Measurements from ENCODE around the gene TMEM250. TPM values are rescaled to one million over a fixed set of nuclear protein-coding genes. Genes with fewer than 3 reads are reported as not detected.
A peak's percentile ranks its signal among the peaks of the same experiment; 100 is the strongest.

Gene TMEM250
- total and polyA plus RNA-seq, 7 experiments from 2014 or later, result 16.4 to 61.8 (median 42.2) TPM

DNA sequence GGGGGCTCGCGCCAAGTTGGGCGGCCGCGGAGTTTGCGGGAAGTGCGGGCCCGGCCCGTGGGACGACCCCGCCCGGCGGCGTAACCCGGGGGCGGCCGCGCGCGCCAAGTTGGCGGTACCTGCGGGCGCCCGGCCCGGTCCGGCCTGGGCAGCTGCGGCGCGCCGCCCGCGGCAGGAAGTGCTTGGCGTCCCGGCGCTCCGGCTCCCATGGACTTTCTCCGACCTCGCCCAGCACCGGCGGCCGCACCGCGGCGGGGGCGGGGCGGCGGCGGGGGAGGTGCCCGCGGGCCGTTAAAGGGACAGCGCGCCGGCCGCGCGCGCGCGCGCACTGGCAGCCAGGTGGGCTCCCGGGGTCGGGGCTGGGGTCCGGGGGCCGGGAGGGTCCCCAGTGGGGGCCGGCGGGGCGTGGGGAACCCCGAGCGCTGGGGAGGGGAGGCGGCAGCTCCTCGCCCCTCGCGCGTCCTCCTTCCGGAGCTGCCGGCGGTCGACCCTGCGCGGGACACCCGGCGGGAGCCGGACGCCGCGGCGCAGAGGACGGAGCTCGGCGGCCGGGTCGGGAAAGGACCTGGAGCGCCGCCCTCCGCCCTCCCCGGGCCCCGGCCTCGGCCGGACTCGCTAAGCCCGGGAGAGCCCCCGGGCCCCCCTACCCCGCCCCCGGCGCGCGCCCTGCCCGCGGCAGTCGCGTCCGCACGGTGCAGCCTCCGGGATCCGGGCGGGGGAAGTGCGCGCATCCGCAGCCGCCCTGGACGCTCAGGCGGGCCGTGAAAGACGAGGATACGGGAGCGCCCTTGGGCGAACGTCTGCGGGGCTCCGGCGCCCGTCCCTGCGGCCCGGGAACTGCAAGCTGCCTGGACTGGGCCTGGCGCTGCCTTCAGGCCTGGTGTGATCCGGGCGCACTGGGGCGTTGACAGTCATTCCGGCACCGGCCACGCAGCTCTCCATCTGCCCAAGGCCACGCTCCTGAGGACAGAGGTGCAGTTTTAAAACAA, 23.3 kb downstream of the TMEM250 start, which contains the start of gene NACC2:
Gene NACC2 (minus strand): TSS at position 220 of the 989 bp plus-strand sequence. CDS start 44,768 bp downstream, outside the sequence.
- peak within 1 kb of the TSS; percentile 64 for H3K27ac ChIP-seq (ENCODE audit: low read depth, low read length)
- intact Hi-C loops (cut with micrococcal nuclease), result loop anchor here (1.0 to 2.0 kb wide), 2 partner anchors 14 to 23 kb away; partner anchors contain the start of gene TMEM250 (in 1 of the 2)
- peak within 1 kb of the TSS; percentile 37 for H3K4me3 ChIP-seq (ENCODE audit: low read length)
- Mint-ChIP-seq H3K9me3 (no peaks in the 10 kb centered on the region), H3K4me3 (peak within 1 kb of the TSS; percentile 47 to 86 (median 76)), H3K36me3 (no peaks in the 10 kb centered on the region), H3K27me3 (peaks cover 0 to 32% (median 0%) of the 10 kb centered on the region in 5 donors), H3K27ac (peak within 1 kb of the TSS in 4 of 9 donors; percentile 17 to 73 (median 64)), H3K4me1 (peaks cover 5 to 37% (median 19%) of the 10 kb centered on the region in 7 donors)
- peak; percentile 50 for ATAC-seq
- ChIA-PET POLR2A (interaction anchor here (1.0 to 5.5 kb wide), 6 partner anchors 11 to 233 kb away, joined by 3 to 38 read pairs (median 11); partner anchors contain the start of gene UBAC1), CTCF (interaction anchor here (0.6 to 1.1 kb wide), 3 partner anchors 9 to 26 kb away, joined by 3 to 4 read pairs (median 3); no protein-coding TSS in a partner anchor)
- DNase-seq, result peak in 2 of 9 donors; percentile 26 to 49
- H3K27me3 ChIP-seq (ENCODE audit: control insufficient read depth in 2 of 2, insufficient read depth in 2 of 2, low read length in 2 of 2), result no peaks in the 10 kb centered on the region
- no peaks in the 10 kb centered on the region for H3K36me3 ChIP-seq (ENCODE audit: control insufficient read depth in 2 of 3, insufficient read depth in 3 of 3, low read length in 3 of 3)
- peaks cover 11 to 17% of the 10 kb centered on the region in 2 donors for H3K4me1 ChIP-seq (ENCODE audit: control insufficient read depth in 2 of 2, insufficient read depth in 2 of 2, low read length in 2 of 2)
- H3K9me3 ChIP-seq (ENCODE audit: control insufficient read depth in 2 of 3, low read length in 3 of 3), result no peaks in the 10 kb centered on the region

DNA sequence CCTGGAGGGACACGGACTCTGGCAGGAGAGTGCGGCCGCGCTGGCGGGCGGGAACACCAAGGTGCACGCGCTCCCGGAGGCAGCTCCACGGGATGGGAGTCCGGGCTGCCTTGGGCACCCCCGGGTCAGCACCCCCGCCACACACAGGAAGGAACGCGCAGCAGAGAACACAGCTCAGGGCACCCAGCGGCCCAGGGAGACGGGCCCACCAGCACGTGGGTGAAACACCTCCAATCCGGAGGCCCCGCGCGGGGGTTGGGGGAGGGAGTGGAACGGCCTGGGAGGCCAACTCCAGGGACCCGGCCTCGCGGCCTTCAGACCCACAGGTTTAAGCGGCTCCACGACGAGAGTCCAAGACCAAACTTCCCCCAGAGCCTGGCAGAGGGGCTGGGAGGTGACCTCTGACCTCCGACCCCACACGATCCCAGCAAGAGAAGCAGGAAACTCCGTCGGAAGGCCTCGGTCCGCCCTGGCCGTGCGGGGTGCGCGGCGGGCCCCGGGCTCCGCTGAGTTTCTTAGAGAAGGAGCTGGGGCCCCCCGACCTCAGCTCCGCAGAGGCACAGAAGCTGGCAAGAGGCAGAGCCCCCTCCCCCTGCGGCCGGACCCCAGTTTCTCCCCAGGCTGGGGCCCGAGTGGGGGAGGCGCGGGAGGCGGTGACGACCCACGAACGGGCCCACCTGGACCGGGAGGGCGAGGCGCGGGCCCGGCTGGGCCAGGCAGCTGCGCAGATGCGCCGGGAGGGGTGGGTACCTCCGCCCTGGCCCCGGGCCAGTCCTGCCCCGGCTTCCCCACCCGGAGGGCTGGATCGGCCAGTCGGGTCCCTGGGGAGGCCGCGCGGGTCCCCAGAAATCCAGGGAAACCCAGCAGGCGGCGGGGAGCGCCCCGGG, 24.4 kb downstream of the TMEM250 start:
- H3K9me3 ChIP-seq (ENCODE audit: control insufficient read depth in 2 of 3, low read length in 3 of 3), result no peaks in the 10 kb centered on the region
- peaks cover 13 to 21% of the 10 kb centered on the region in 2 donors for H3K4me1 ChIP-seq (ENCODE audit: control insufficient read depth in 2 of 2, insufficient read depth in 2 of 2, low read length in 2 of 2)
- peak overlapping the region; percentile 29 for H3K4me3 ChIP-seq (ENCODE audit: low read length)
- H3K36me3 ChIP-seq (ENCODE audit: control insufficient read depth in 2 of 3, insufficient read depth in 3 of 3, low read length in 3 of 3), result no peaks in the 10 kb centered on the region
- Mint-ChIP-seq H3K27me3 (peaks cover 0 to 33% (median 0%) of the 10 kb centered on the region in 5 donors), H3K4me3 (peak overlapping the region; percentile 47 to 85 (median 70)), H3K9me3 (no peaks in the 10 kb centered on the region), H3K4me1 (peaks cover 11 to 41% (median 26%) of the 10 kb centered on the region in 7 donors), H3K36me3 (no peaks in the 10 kb centered on the region), H3K27ac (peak overlapping the region in 7 of 9 donors; percentile 17 to 73 (median 34))
- ATAC-seq, result peak; percentile 80
- intact Hi-C loops (cut with micrococcal nuclease), result loop anchor here (1.0 to 2.0 kb wide), 2 partner anchors 24 to 25 kb away; partner anchors contain the start of gene TMEM250 (in 2 of the 2)
- CTCF ChIA-PET, result interaction anchor here (0.6 to 1.3 kb wide), 6 partner anchors 13 to 127 kb away, joined by 3 to 12 read pairs (median 3); no protein-coding TSS in a partner anchor
- H3K27me3 ChIP-seq (ENCODE audit: control insufficient read depth in 2 of 2, insufficient read depth in 2 of 2, low read length in 2 of 2), result no peaks in the 10 kb centered on the region
- H3K27ac ChIP-seq (ENCODE audit: low read depth, low read length), result peak overlapping the region; percentile 64
- POLR2A ChIA-PET, result interaction anchor here (0.6 to 5.5 kb wide), 7 partner anchors 12 to 173 kb away, joined by 3 to 38 read pairs (median 5); no protein-coding TSS in a partner anchor
- peak in 8 of 9 donors; percentile 43 to 59 (median 48) for DNase-seq

DNA sequence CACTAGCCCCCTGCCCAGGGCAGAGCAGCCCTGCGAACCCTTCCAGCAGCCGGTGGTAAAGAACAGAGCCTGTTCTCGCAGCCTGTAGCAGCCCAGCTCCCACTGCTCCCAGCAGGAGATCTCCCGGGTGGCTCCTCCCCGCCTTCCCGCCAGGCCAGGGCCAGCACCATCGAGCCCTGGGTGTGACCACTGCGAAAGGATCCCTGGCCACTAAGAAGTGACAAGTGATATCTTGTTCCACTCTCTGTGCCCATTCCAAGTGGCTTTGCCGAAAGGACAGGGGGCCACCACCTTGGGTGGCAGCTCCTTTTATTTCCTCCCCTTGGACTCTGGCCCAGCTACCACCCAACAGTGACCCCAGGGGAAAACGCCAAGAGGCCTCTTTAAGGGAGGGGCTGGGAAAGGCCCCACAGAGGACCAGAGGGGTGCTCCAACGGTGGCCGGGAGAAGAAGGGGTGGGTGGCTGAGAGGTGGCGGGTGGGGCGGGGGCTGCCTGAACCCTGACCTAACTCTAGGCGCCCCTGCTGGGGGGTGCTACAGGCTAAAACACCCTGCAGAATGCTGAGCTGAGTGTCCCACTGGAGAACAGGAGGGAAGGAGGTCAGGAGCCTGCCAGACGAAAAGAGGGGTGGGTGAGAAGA, 25.2 kb downstream of the TMEM250 start:
- intact Hi-C loops (cut with micrococcal nuclease), result no loop called here
- H3K4me3 ChIP-seq (ENCODE audit: low read length), result peak overlapping the region; percentile 29
- peaks cover 13 to 21% of the 10 kb centered on the region in 2 donors for H3K4me1 ChIP-seq (ENCODE audit: control insufficient read depth in 2 of 2, insufficient read depth in 2 of 2, low read length in 2 of 2)
- Mint-ChIP-seq H3K27me3 (peaks cover 0 to 27% (median 0%) of the 10 kb centered on the region in 5 donors), H3K9me3 (no peaks in the 10 kb centered on the region), H3K27ac (peak overlapping the region in 5 of 9 donors; percentile 34 to 73 (median 67)), H3K36me3 (no peaks in the 10 kb centered on the region), H3K4me3 (peak overlapping the region; percentile 47 to 85 (median 70)), H3K4me1 (peaks cover 6 to 33% (median 19%) of the 10 kb centered on the region in 7 donors)
- H3K36me3 ChIP-seq (ENCODE audit: control insufficient read depth in 2 of 3, insufficient read depth in 3 of 3, low read length in 3 of 3), result no peaks in the 10 kb centered on the region
- peak overlapping the region; percentile 64 for H3K27ac ChIP-seq (ENCODE audit: low read depth, low read length)
- DNase-seq (no peak), ATAC-seq (no peak)
- ChIA-PET CTCF (interaction anchor here (0.6 to 1.3 kb wide), 6 partner anchors 14 to 126 kb away, joined by 3 to 12 read pairs (median 3); no protein-coding TSS in a partner anchor), POLR2A (interaction anchor here (0.6 to 5.5 kb wide), 6 partner anchors 13 to 174 kb away, joined by 4 to 38 read pairs (median 12); no protein-coding TSS in a partner anchor)
- H3K27me3 ChIP-seq (ENCODE audit: control insufficient read depth in 2 of 2, insufficient read depth in 2 of 2, low read length in 2 of 2), result no peaks in the 10 kb centered on the region
- H3K9me3 ChIP-seq (ENCODE audit: control insufficient read depth in 2 of 3, low read length in 3 of 3), result no peaks in the 10 kb centered on the region

DNA sequence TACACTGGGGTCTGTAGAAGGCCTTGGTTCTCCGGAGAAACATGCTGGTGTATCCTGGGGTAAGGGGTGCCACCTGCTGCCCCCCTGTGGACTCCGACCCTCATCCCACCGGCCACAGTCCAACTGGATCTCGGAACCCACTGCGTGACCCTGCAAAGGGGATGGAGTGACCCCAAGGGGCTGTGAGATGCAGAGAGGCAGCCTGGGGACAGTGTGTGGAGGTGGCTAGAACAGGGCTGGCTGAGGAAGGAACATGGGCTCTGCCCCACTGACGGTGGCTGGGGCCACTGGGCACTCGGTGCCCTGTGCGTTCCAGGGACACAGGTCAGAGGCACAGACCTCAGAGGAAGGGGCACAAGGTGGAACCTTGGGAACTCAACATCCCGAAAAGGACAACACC, 25.9 kb downstream of the TMEM250 start:
- ChIA-PET POLR2A (no interaction called here), CTCF (interaction anchor here (3.6 kb wide), 1 partner anchor 29 kb away, joined by 22 read pairs; no protein-coding TSS in a partner anchor)
- DNase-seq (no peak), ATAC-seq (no peak)
- H3K36me3 Mint-ChIP-seq, result no peaks in the 10 kb centered on the region
- peaks cover 14 to 21% of the 10 kb centered on the region in 2 donors for H3K4me1 ChIP-seq (ENCODE audit: control insufficient read depth in 2 of 2, insufficient read depth in 2 of 2, low read length in 2 of 2)
- H3K4me3 ChIP-seq (ENCODE audit: low read length), result no peak overlapping the region
- intact Hi-C loops (cut with micrococcal nuclease), result no loop called here
- peak overlapping the region in 4 of 9 donors; percentile 34 to 73 (median 59) for H3K27ac Mint-ChIP-seq
- peaks cover 4 to 32% (median 17%) of the 10 kb centered on the region in 7 donors for H3K4me1 Mint-ChIP-seq
- no peak overlapping the region for H3K27ac ChIP-seq (ENCODE audit: low read depth, low read length)
- H3K27me3 Mint-ChIP-seq, result peaks cover 0 to 24% (median 0%) of the 10 kb centered on the region in 5 donors
- no peaks in the 10 kb centered on the region for H3K9me3 ChIP-seq (ENCODE audit: control insufficient read depth in 2 of 3, low read length in 3 of 3)
- no peaks in the 10 kb centered on the region for H3K9me3 Mint-ChIP-seq
- no peaks in the 10 kb centered on the region for H3K36me3 ChIP-seq (ENCODE audit: control insufficient read depth in 2 of 3, insufficient read depth in 3 of 3, low read length in 3 of 3)
- peak overlapping the region; percentile 17 to 85 (median 64) for H3K4me3 Mint-ChIP-seq
- H3K27me3 ChIP-seq (ENCODE audit: control insufficient read depth in 2 of 2, insufficient read depth in 2 of 2, low read length in 2 of 2), result no peaks in the 10 kb centered on the region

DNA sequence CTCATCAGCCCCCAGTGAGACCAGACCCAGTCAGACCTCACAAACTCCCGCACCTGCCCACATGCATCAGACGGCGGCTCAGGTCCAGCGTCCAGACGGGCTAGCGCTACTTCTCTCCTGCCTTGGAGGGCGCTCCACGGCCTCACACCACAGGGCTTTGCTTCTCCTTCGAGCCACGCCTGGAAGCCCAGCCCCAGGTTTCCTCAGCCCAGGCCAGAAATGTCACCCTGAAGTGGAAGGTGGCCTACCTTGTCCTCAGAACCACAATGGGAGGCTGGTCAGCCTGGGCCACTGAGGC, 26.4 kb downstream of the TMEM250 start:
- H3K4me3 Mint-ChIP-seq, result peak overlapping the region in 2 of 10 donors; percentile 82 to 85

More for the DNA sequence above, 26.4 kb downstream of the TMEM250 start:
- Histone ChIP-seq H3K9me3 (ENCODE audit: control insufficient read depth in 2 of 3, low read length in 3 of 3) (no peaks in the 10 kb centered on the region), H3K36me3 (ENCODE audit: control insufficient read depth in 2 of 3, insufficient read depth in 3 of 3, low read length in 3 of 3) (no peaks in the 10 kb centered on the region), H3K27ac (ENCODE audit: low read depth, low read length) (no peak overlapping the region), H3K4me1 (ENCODE audit: control insufficient read depth in 2 of 2, insufficient read depth in 2 of 2, low read length in 2 of 2) (peaks cover 14 to 21% of the 10 kb centered on the region in 2 donors), H3K27me3 (ENCODE audit: control insufficient read depth in 2 of 2, insufficient read depth in 2 of 2, low read length in 2 of 2) (no peaks in the 10 kb centered on the region), H3K4me3 (ENCODE audit: low read length) (no peak overlapping the region)
- no peaks in the 10 kb centered on the region for H3K9me3 Mint-ChIP-seq
- ChIA-PET CTCF (interaction anchor here (3.6 kb wide), 1 partner anchor 30 kb away, joined by 22 read pairs; no protein-coding TSS in a partner anchor), POLR2A (no interaction called here)
- no peaks in the 10 kb centered on the region for H3K36me3 Mint-ChIP-seq
- intact Hi-C loops (cut with micrococcal nuclease), result no loop called here
- peaks cover 0 to 20% (median 0%) of the 10 kb centered on the region in 5 donors for H3K27me3 Mint-ChIP-seq
- H3K27ac Mint-ChIP-seq, result peak overlapping the region in 1 of 9 donors; percentile 73
- peaks cover 4 to 32% (median 17%) of the 10 kb centered on the region in 7 donors for H3K4me1 Mint-ChIP-seq
- ATAC-seq (no peak), DNase-seq (no peak)

Data from naive thymus-derived CD4-positive, alpha-beta T cell (primary cell).